ENCODE measurements around the gene PHACTR3. TPM values are rescaled to one million over a fixed set of nuclear protein-coding genes. Genes with fewer than 3 reads are reported as not detected.

PHACTR3 gene
- total RNA-seq, 1 donor: not detected

GRCh38 chr20:59567585-59568508 is 36.5 kb upstream of the PHACTR3 start:
- no peaks in the 10 kb centered on the region for H3K9me3 ChIP-seq (ENCODE audit: low read depth, low read length)
- no peak overlapping the region for H3K4me3 ChIP-seq (ENCODE audit: insufficient read depth, low read length)
- no peaks in the 10 kb centered on the region for H3K27me3 ChIP-seq (ENCODE audit: insufficient read depth, low read length)
- no peak for TF ChIP-seq CTCF (IDR thresholded peaks at IDR 0.05; ENCODE audit: extremely low read depth, low read depth, low read length)
- no peak for DNase-seq (ENCODE audit: insufficient read length, low spot score, missing footprints)
- no peaks in the 10 kb centered on the region for H3K79me2 ChIP-seq (ENCODE audit: insufficient read depth, low read length)
- no peaks in the 10 kb centered on the region for H3K36me3 ChIP-seq (ENCODE audit: insufficient read depth, low read length)
- no peak overlapping the region for H2AFZ ChIP-seq (ENCODE audit: low read length)
- H3K27ac ChIP-seq (ENCODE audit: low read depth, low read length): no peak overlapping the region
- no peaks in the 10 kb centered on the region for H4K20me1 ChIP-seq (ENCODE audit: insufficient read depth, low read length)
- no peak overlapping the region for H3K4me2 ChIP-seq (ENCODE audit: insufficient read depth, low read length)
- no peaks in the 10 kb centered on the region for H3K4me1 ChIP-seq (ENCODE audit: insufficient read depth, low read length)

- Histone ChIP-seq H3K9me3 (ENCODE audit: low read depth, low read length) (no peaks in the 10 kb centered on the region), H3K4me2 (ENCODE audit: insufficient read depth, low read length) (no peak overlapping the region), H2AFZ (ENCODE audit: low read length) (no peak overlapping the region), H3K79me2 (ENCODE audit: insufficient read depth, low read length) (no peaks in the 10 kb centered on the region), H3K36me3 (ENCODE audit: insufficient read depth, low read length) (no peaks in the 10 kb centered on the region), H4K20me1 (ENCODE audit: insufficient read depth, low read length) (no peaks in the 10 kb centered on the region), H3K27ac (ENCODE audit: low read depth, low read length) (no peak overlapping the region), H3K4me1 (ENCODE audit: insufficient read depth, low read length) (no peaks in the 10 kb centered on the region), H3K4me3 (ENCODE audit: insufficient read depth, low read length) (no peak overlapping the region), H3K27me3 (ENCODE audit: insufficient read depth, low read length) (no peaks in the 10 kb centered on the region)
- DNase-seq (ENCODE audit: insufficient read length, low spot score, missing footprints): no peak
- no peak for TF ChIP-seq CTCF (IDR thresholded peaks at IDR 0.05; ENCODE audit: extremely low read depth, low read depth, low read length)
Measured at GRCh38 chr20:59568509-59569024, 35.8 kb upstream of the PHACTR3 start.

GRCh38 chr20:59569305-59569704 is 35.0 kb upstream of the PHACTR3 start:
- no peaks in the 10 kb centered on the region for H3K9me3 ChIP-seq (ENCODE audit: low read depth, low read length)
- no peak for TF ChIP-seq CTCF (IDR thresholded peaks at IDR 0.05; ENCODE audit: extremely low read depth, low read depth, low read length)
- no peaks in the 10 kb centered on the region for H3K4me1 ChIP-seq (ENCODE audit: insufficient read depth, low read length)

GRCh38 chr20:59571151-59571550 is 33.2 kb upstream of the PHACTR3 start:
- DNase-seq (ENCODE audit: insufficient read length, low spot score, missing footprints): peak; percentile 62
- TF ChIP-seq CTCF (IDR thresholded peaks at IDR 0.05; ENCODE audit: extremely low read depth, low read depth, low read length): no peak
- Histone ChIP-seq H3K36me3 (ENCODE audit: insufficient read depth, low read length) (no peaks in the 10 kb centered on the region), H2AFZ (ENCODE audit: low read length) (no peak overlapping the region), H3K4me2 (ENCODE audit: insufficient read depth, low read length) (no peak overlapping the region), H3K27me3 (ENCODE audit: insufficient read depth, low read length) (peaks cover 2% of the 10 kb centered on the region), H3K27ac (ENCODE audit: low read depth, low read length) (no peak overlapping the region), H3K4me3 (ENCODE audit: insufficient read depth, low read length) (no peak overlapping the region), H4K20me1 (ENCODE audit: insufficient read depth, low read length) (no peaks in the 10 kb centered on the region), H3K4me1 (ENCODE audit: insufficient read depth, low read length) (no peaks in the 10 kb centered on the region), H3K9me3 (ENCODE audit: low read depth, low read length) (no peaks in the 10 kb centered on the region), H3K79me2 (ENCODE audit: insufficient read depth, low read length) (no peaks in the 10 kb centered on the region)

More at GRCh38 chr20:59569305-59569704, 35.0 kb upstream of the PHACTR3 start:
- Histone ChIP-seq H3K27me3 (ENCODE audit: insufficient read depth, low read length) (no peaks in the 10 kb centered on the region), H2AFZ (ENCODE audit: low read length) (no peak overlapping the region), H4K20me1 (ENCODE audit: insufficient read depth, low read length) (no peaks in the 10 kb centered on the region), H3K4me3 (ENCODE audit: insufficient read depth, low read length) (no peak overlapping the region), H3K79me2 (ENCODE audit: insufficient read depth, low read length) (no peaks in the 10 kb centered on the region), H3K27ac (ENCODE audit: low read depth, low read length) (no peak overlapping the region), H3K4me2 (ENCODE audit: insufficient read depth, low read length) (no peak overlapping the region), H3K36me3 (ENCODE audit: insufficient read depth, low read length) (no peaks in the 10 kb centered on the region)
- DNase-seq (ENCODE audit: insufficient read length, low spot score, missing footprints): no peak

Measured in osteoblast (primary cell).